GM21423 (cell line): ENCODE measurements around the gene STUM.
"Not testable (repeated sequence)": the region's sequence is repeated elsewhere in the genome, so short reads cannot be mapped to it uniquely, and the experiment has no call there.

Experiments
- ATAC-seq: cut with Tn5 transposase; IDR thresholded peaks from one replicate; pipeline ENCODE4 v1.9.1; 2021; ENCODE audit warnings: mild to moderate bottlenecking, moderate library complexity; ENCODE audit not compliant: unreplicated experiment

Gene STUM, protein sequence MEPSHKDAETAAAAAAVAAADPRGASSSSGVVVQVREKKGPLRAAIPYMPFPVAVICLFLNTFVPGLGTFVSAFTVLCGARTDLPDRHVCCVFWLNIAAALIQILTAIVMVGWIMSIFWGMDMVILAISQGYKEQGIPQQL

DNA sequence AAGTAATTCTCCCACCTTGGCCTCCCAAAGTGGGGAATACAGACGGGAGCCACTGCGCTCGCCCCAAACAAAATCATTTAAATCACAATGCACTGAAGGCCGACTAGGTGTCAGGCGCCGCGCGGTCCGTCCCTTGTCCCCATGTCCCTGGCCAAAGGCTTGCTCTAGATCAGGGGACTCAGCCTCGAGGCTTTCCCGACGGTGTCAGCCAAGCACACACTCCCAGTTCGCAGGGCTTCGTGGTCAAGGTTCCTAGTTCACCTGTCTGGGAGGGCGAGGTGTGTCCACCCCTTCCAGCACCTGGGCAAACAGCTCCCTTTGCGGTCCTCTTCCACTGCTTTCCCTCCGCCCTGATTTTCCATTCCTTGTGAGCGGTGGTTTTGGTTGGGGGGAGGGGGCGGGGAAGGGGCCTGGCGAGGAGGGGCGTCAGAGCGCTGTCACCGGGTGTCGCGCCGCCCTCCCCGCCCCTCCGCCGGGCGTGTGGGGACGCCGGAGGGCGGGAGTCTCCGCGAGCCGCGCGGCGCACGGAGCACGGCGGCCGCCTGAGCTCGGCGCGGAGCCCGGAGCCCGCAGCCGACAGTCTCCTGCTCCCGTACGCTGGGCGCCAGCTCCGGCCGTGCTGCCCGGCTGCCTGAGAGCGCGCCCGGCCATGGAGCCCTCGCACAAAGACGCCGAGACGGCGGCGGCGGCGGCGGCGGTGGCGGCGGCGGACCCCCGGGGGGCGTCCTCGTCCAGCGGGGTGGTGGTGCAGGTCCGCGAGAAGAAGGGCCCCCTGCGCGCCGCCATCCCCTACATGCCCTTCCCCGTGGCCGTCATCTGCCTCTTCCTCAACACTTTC, at the start of gene STUM:
Gene STUM (plus strand): TSS at position 509 of the 838 bp plus-strand sequence. CDS start 141 bp downstream, at position 650.
- no peak for ATAC-seq

DNA sequence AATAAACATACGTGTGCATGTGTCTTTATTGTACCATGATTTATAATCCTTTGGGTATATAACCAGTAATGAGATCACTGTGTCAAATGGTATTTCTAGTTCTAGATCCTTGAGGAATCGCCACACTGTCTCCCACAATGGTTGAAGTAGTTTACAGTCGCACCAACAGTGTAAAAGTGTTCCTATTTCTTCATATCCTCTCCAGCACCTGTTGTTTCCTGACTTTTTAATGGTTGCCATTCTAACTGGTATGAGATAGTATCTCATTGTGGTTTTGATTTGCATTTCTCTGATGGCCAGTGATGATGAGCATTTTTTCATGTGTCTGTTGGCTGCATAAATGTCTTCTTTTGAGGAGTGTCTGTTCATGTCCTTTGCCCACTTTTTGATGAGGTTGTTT, 48.9 kb upstream of the STUM start:
- not testable (repeated sequence) for ATAC-seq

DNA sequence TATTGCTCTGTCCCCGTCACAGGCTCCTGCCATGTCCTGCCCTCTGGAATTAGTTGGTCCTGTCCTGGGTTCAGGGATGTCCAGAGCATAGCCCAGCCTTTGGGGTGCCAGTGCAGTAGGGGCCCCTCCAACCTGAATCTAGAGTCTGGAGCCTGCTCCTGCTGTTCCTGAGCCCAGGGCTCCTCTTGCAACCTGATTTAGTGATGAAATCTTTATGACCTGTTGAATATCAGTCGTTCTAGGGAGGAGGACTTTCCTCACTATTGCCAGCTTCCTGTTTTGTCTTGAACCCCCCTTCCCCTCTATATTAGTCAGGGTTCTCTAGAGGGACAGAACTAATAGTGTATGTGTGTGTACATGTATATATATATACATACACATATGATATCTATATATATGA, 42.5 kb upstream of the STUM start:
- ATAC-seq: no peak

DNA sequence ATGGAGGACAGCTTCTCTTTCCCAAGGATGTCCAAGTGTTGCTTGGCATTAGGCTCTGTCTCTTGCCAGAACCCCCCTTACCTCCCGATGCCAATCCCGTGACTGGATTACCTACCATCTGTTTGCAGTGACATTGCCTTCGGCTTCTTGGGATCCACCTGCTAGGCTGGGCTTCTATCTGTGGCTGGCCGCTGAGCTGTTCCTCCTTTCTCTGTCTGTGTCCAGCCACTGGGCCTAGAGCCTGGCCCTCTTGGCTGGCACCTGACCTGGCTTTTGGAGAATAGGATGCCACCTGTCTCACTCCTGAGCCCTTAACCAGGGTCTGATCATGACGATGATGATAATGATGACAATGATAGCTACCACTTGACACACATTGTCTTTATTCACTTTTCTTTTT, 41.6 kb upstream of the STUM start:
- ATAC-seq: no peak

DNA sequence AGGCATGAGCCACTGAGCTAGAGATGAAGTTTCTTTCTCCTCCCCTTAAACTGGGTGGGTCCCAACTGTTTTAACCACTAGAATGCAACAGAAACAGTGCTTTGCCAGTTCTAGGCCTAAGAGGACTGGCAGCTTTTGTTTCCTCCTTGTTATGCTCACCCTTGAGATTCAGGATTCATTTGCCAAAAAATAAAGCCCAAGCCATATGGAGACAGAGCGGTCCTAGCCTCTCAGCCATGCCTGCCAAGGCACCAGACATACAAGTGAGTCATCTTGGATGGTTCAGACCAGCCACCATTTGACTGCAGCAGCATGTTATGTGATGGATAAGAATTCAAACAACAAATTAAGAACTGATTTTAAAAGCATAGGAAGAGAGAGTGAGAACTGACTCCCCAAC, 38.1 kb upstream of the STUM start:
- ATAC-seq: no peak

DNA sequence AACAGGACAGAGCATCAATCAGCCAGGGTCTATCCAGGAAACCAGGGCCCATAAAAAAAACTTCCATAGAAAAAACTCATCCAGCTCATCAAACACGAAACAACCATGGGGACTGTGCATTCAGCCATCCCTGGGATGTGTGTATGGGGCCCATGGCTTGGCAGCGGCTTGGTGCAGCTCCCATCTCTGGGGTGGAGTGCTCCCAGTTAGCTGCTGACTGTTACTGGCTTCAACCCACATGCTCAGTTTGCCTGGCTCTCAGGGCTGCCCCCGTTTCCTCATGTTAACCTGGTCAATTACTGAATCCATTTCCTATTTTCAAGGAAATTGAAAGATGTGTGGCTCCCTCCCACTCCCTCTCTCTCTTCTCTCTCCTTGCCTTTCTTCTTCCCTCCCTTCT, 37.3 kb upstream of the STUM start:
- ATAC-seq: no peak

DNA sequence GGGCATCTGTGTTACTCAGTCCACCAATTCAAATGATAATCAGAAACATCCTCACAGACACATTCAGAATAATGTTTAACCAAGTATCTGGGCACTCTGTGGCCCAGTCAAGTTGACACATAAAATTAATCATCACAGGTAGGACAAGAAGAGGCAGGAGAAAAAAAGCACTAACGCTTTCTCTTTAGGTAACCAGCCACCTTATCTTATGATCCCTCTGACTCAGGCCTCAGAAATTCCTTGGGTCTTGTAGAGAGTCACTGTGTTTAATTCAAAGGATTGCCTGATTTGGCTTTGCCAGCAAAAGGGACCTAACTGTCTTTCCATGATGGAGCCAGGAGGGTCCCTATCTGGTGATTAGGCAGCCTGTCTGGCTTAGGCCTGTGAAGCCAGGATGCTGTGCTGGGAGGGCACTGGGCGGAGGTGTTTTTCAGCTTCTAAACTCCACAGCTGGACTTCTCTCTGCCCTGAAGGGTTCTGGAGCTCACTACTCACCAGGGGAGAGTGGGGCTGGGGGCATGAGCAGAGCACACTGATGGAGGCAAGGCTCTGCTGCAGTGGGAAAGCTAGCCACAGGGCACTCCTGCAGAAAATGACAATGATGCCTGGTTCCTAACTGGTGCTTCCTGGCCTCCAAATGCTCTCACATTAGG, 36.4 kb upstream of the STUM start:
- ATAC-seq: no peak

DNA sequence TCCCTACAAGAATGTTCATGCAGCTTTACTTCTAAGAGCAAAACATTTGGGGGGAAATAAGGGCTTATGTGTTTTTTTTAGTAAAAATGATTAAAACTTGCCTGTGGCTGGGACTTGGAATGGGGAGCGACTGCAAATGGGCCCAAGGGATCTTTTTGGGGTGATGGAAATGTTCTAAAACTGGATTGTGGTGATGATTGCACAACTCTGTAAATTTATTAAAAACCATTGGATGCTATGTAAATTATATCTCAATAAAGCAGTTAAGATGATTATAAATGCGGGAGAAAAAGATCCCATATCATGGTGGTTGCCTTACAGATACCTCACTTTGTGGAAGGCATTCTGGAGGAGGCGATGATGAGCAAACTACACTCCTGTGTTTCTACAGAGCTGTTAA, 30.2 kb upstream of the STUM start:
- no peak for ATAC-seq

DNA sequence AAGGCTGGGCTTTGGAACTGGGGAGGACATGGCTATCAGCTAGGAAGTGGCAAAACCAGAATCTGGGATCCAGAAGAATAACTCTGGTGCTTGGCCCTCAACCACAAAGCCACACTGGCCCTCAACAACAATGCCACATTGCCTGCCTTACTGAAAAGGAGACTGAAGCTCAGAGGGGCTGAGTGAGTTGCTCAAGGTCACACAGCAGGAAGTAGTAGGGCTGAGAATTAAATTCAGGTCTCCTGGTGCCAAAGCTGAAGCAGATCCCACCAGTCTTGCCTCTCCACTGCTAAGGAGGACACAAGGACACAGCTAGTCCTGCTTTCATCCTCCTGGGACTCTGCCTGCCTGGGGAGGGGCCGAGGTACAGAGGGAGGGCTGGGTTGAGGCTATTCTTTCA, 29.4 kb upstream of the STUM start:
- no peak for ATAC-seq

DNA sequence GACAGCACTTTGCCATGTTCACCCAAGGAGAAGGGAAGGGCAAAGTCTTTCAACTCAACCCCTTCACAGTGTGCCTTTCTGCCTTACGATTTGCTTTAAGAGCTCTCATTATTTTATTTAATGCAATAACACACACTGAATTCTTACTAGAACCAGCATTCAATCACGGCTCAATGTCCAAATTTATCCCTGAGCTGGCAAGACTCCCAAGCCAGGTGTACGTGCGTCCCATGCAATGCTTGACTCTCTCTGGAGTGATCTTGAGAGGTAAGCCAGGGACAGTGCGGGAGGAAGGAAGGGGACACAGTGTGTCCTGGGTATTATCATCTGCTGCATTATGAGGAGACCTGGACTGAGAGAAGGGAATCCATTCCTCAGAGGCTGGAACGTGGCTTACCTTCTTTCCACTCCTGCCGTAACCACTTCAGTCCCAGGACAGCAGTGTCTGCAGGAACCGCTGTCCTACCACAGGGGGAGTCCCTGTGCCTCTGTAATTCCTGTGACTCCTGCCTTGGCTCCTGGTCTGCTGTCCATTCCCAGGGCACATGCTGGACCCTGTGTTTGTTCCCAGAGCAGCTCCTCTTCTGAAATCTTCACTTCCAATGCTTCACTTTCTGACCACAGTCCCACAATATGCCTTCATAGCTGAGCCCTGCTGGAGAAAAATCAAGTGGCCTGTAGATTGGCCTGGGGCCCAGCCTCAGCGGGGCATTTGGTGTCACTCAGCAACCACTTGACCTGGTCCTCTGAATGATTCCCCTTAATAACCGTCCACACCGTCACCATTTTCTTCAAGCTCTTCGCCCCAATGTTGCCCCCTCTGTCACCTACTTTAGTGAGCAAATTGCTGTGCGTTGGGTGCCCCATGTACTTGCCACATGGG, 28.6 kb upstream of the STUM start:
- no peak for ATAC-seq

DNA sequence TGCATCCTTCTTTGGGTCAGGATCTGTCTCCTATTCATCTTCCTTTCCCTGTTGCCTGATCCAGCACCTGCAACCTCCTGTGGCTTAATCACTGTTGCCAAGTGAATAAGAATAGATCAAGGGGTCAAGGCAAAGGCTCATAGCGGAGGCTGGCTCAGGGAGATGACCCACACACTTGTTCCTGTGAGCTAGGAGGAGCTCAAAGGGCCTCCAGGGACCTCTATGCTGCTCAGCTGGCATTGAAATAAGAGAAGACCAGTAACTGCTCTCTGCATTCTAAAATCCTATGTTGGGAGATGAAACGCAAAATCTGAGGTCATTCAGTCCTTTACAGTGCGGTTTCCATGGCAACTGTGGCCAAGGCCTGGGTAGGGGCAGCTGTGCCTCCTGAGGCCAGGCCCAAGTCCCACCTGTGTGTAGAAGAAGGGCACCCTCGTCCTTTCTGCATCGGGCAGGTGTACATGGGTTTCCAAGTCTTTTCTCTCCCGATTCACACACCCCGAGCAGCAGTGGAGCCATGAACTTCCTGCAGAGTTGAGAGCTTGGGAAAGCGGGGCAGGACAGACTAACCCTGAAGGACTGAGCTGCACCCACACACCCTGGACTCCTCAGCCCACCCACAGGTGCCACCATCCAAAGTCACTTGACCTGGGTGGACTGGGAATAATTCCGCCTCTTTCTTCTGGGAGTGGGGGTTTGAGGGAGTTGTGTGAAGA, 27.8 kb upstream of the STUM start:
- no peak for ATAC-seq

DNA sequence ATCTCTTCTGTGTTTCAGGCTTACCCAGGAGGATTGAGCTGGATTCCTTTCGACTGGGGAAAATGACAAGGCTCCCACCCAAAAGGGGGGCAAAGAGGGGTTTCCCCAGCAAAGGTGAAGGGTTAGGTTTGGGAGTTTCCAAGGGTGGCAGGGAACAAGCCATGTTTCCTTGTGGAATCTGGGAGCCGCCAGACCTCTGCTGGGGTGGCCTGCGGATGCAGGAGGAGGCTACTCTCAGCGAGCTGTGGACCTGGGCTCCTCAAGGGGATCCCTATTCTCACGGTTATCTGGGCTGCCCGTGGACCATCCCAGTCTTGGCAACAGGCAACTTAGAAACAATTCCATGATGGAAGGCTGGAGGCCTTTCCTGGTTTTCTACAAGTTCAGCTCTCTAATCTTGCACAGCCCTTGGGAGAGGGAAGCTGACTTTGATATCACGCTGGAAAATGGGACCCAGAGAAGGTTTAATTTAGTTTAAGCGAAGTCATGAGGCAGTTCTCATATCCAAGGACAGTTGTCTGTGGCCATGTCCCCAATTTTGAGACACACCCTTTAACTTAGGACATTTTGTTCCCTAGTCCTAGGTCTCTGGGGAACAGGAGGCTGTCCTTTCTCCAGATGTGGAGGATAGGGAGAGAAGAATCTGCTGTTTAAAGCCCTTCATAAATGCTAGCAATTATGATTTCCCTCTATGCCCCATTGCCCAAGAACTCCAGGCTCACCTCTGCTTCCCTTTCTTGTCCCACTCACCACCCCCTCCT, 24.7 kb upstream of the STUM start:
- ATAC-seq: no peak

DNA sequence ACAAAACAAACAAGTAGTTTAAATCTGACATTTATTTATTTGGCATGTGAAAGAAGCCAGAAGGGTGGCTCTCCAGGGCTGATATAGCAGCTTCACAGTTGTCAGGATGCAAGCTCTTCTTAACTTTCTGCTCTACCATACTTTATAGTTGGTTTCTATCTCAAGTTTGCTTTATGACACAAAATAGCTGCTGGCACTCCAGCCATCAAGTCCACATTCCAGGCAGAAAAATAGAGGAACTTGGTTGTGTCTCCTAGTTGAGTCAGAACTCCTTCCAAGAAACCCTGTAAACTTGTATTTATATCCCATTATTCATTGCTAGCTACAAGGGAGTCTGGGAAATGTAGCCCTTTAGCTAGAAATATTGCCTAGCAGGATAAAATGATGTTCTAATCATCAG, 24.0 kb upstream of the STUM start:
- ATAC-seq: no peak

DNA sequence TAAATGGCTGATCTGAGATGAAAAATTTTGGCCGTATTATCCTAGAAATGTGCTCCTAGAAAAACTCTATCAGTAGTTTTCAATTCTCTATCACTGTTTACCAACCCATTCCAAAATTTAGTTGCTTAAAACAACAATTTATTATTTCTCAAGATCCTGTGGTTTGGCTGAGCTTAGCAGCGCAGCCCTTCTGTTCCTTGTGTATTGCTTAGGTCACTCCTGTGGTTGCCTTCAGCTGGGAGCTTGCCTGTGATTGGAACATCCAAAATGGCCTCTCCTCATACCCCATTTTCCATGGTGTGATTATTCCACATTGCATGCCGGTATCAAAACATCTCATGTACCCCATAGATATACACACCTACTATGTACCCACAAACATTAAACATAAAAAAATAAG, 22.8 kb upstream of the STUM start:
- no peak for ATAC-seq

DNA sequence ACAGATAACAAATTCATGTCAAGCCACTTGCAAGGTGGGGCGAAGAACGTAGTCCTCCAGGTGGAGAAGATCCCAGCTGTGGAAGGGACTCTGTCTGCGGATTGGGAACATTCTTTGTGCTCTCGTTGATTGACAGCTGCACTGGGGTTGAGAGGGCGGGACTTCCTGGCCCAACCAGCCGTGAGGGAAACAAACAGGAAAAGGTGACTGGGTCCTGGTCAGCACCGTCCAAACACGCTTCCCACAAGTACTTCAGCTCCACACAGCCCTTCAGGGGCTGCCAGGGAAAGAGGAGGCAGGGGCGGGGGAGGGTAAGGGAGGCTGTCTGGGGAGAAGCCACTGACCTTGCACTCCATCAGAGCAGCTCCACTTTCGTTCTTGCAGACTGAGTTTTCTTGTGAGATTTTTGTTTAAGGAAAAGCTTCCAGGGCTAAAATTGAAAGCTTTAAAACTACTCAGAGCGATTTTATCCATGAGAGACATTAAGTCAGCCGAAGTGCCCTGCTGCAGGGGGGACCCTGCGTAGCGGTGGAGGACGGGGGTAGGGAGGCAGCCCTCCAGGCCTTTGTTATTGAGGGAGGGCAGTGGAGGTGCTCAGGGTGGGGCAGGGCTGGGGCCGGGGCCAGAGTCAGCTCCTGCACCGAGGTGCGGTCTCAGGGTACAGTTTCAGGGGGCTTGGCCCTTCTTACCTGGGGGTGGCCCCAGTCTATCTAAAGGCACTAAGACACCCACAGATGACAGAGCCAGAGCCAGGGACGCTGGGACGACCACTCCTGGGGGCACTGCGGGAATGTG, 21.6 kb upstream of the STUM start:
- ATAC-seq: no peak

DNA sequence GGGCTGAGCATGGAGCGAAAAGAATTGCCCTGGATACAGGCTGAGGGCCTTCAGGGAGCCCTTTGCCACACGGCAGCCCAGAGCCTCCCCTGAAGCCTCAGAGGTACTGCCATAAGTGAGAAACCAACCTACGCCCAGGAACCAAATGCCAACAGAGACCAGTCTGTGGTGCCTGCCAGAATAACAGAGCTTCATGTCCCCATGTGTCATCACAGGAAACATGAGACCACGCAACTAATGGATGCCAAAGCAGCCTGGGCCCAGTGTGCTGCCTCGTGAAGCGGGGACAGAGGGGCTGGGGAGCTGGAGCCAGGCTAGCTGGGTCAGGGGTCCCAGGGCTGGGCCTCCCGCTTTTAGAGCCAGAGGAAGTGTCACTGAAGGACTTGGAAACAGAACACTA, 18.7 kb upstream of the STUM start:
- no peak for ATAC-seq

DNA sequence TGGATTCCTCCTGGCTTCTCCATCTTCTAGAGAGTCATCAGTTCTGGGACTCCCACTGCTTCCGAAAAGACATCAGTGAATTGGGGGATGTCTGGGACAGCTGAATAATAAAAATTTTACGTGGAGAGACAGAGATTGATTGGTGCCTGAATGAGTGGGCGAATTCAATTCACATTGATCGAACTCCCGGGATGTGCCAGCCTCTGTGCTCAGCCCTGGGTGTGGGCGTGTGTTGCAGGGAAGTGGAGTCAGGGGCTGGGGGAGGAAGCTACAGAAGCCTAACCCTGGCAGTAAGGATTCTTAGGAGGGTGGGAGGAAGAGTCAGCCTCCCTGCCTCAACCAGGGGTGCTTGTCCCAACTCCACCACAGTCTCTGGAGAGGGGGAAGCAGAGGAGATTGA, 18.0 kb upstream of the STUM start:
- ATAC-seq: no peak

DNA sequence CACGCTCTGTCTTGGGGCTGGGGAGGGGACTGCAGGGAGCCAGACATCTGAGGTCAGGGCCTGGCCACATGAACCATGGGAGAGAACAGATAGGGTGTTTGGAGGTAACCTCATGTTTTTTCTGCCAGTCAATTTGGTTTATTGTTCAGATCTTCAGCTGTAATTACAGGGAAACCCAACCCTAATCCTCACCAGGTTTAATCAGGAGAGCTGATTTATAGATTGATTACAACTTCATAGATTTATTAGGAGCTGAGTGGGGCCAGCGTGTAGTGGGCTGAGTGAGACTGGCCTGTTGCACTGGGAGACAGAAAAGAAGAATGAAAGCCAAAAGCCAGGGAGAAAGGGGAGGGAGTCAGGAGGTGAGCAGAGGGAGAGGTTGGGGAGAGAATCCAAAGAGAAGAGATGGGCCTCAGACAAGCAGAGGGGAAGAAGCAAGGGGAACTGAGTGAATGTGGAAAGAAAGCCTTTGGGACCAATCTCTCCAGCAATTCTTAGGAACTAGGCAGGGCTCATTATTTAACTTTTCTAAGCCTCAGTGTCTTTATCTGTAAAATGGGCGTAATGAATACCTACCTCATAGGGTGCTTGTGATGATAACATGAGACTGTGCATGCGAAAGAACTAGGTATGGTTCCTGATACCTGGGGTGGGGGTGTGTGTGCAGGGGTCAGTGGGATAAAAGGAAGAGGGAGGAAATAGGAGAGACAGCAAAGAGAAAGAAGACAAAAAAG, 17.0 kb upstream of the STUM start:
- no peak for ATAC-seq
